Measurements from ENCODE around the gene SQSTM1.
"Not testable (repeated sequence)": the region's sequence is repeated elsewhere in the genome, so short reads cannot be mapped to it uniquely, and the experiment has no call there.

SQSTM1 gene

GRCh38 chr5:179863449-179864085 is 42.9 kb downstream of the SQSTM1 start:
- no peaks in the 10 kb centered on the region for H3K9me3 Mint-ChIP-seq
- peaks cover 8% of the 10 kb centered on the region for H3K4me1 Mint-ChIP-seq
- H3K36me3 Mint-ChIP-seq (ENCODE audit: low read depth), result peaks cover 14% of the 10 kb centered on the region
- ATAC-seq (no peak), DNase-seq (no peak)
- no peak overlapping the region for H3K4me3 Mint-ChIP-seq
- no peak overlapping the region for H3K27ac Mint-ChIP-seq
- H3K27me3 Mint-ChIP-seq, result no peaks in the 10 kb centered on the region

- Mint-ChIP-seq H3K4me1 (peaks cover 2% of the 10 kb centered on the region), H3K4me3 (no peak overlapping the region), H3K27me3 (no peaks in the 10 kb centered on the region), H3K9me3 (no peaks in the 10 kb centered on the region), H3K36me3 (ENCODE audit: low read depth) (peaks cover 14% of the 10 kb centered on the region), H3K27ac (no peak overlapping the region)
- DNase-seq, result no peak
- ATAC-seq, result no peak
These were observed 44.0 kb downstream of the SQSTM1 start for GRCh38 chr5:179864686-179865085.

- Mint-ChIP-seq H3K9me3 (no peaks in the 10 kb centered on the region), H3K27me3 (no peaks in the 10 kb centered on the region), H3K27ac (no peak overlapping the region), H3K36me3 (ENCODE audit: low read depth) (peaks cover 15% of the 10 kb centered on the region), H3K4me3 (no peak overlapping the region), H3K4me1 (no peaks in the 10 kb centered on the region)
- DNase-seq (no peak), ATAC-seq (no peak)
These were observed 45.0 kb downstream of the SQSTM1 start for GRCh38 chr5:179865491-179866240.

GRCh38 chr5:179866241-179867078 is 45.8 kb downstream of the SQSTM1 start:
- Mint-ChIP-seq H3K4me1 (no peaks in the 10 kb centered on the region), H3K9me3 (no peaks in the 10 kb centered on the region), H3K27me3 (no peaks in the 10 kb centered on the region), H3K4me3 (no peak overlapping the region), H3K36me3 (ENCODE audit: low read depth) (peaks cover 22% of the 10 kb centered on the region), H3K27ac (no peak overlapping the region)
- DNase-seq, result peak; percentile 26
- peak; percentile 45 for ATAC-seq

GRCh38 chr5:179867079-179867465 is 46.4 kb downstream of the SQSTM1 start:
- H3K4me3 Mint-ChIP-seq, result no peak overlapping the region
- no peaks in the 10 kb centered on the region for H3K9me3 Mint-ChIP-seq
- no peak for ATAC-seq
- H3K36me3 Mint-ChIP-seq (ENCODE audit: low read depth), result peaks cover 20% of the 10 kb centered on the region
- no peak for DNase-seq
- H3K4me1 Mint-ChIP-seq, result no peaks in the 10 kb centered on the region
- H3K27ac Mint-ChIP-seq, result no peak overlapping the region
- H3K27me3 Mint-ChIP-seq, result no peaks in the 10 kb centered on the region

- Mint-ChIP-seq H3K36me3 (ENCODE audit: low read depth) (peaks cover 18% of the 10 kb centered on the region), H3K27me3 (no peaks in the 10 kb centered on the region), H3K4me3 (no peak overlapping the region), H3K27ac (no peak overlapping the region), H3K4me1 (no peaks in the 10 kb centered on the region), H3K9me3 (no peaks in the 10 kb centered on the region)
- DNase-seq (no peak), ATAC-seq (no peak)
These were observed 46.8 kb downstream of the SQSTM1 start for GRCh38 chr5:179867476-179867875.

- DNase-seq, result no peak
- Mint-ChIP-seq H3K27me3 (no peaks in the 10 kb centered on the region), H3K9me3 (no peaks in the 10 kb centered on the region), H3K4me1 (no peaks in the 10 kb centered on the region), H3K36me3 (ENCODE audit: low read depth) (peaks cover 13% of the 10 kb centered on the region), H3K4me3 (no peak overlapping the region), H3K27ac (peak overlapping the region; percentile 62)
- ATAC-seq, result no peak
These were observed 47.8 kb downstream of the SQSTM1 start for GRCh38 chr5:179868541-179868940.

- ATAC-seq, result no peak
- Mint-ChIP-seq H3K4me3 (no peak overlapping the region), H3K36me3 (ENCODE audit: low read depth) (peaks cover 13% of the 10 kb centered on the region), H3K9me3 (no peaks in the 10 kb centered on the region), H3K4me1 (no peaks in the 10 kb centered on the region), H3K27me3 (no peaks in the 10 kb centered on the region), H3K27ac (no peak overlapping the region)
- DNase-seq, result no peak
These were observed 48.4 kb downstream of the SQSTM1 start for GRCh38 chr5:179869101-179869500.

- H3K4me3 Mint-ChIP-seq, result no peak overlapping the region
These were observed 49.1 kb downstream of the SQSTM1 start for GRCh38 chr5:179869641-179870402.

GRCh38 chr5:179870403-179870903 is 49.7 kb downstream of the SQSTM1 start:
- no peaks in the 10 kb centered on the region for H3K9me3 Mint-ChIP-seq
- no peaks in the 10 kb centered on the region for H3K4me1 Mint-ChIP-seq
- H3K4me3 Mint-ChIP-seq, result no peak overlapping the region
- H3K36me3 Mint-ChIP-seq (ENCODE audit: low read depth), result peaks cover 13% of the 10 kb centered on the region
- H3K27ac Mint-ChIP-seq, result no peak overlapping the region
- DNase-seq (no peak), ATAC-seq (no peak)
- no peaks in the 10 kb centered on the region for H3K27me3 Mint-ChIP-seq

More at GRCh38 chr5:179869641-179870402, 49.1 kb downstream of the SQSTM1 start:
- Mint-ChIP-seq H3K27me3 (no peaks in the 10 kb centered on the region), H3K36me3 (ENCODE audit: low read depth) (peaks cover 13% of the 10 kb centered on the region), H3K9me3 (no peaks in the 10 kb centered on the region), H3K27ac (no peak overlapping the region), H3K4me1 (no peaks in the 10 kb centered on the region)
- no peak for ATAC-seq
- DNase-seq, result no peak

- DNase-seq (no peak), ATAC-seq (no peak)
- H3K4me1 Mint-ChIP-seq, result no peaks in the 10 kb centered on the region
- H3K9me3 Mint-ChIP-seq, result no peaks in the 10 kb centered on the region
- no peak overlapping the region for H3K4me3 Mint-ChIP-seq
- peaks cover 14% of the 10 kb centered on the region for H3K36me3 Mint-ChIP-seq (ENCODE audit: low read depth)
- no peaks in the 10 kb centered on the region for H3K27me3 Mint-ChIP-seq
- no peak overlapping the region for H3K27ac Mint-ChIP-seq
These were observed 50.2 kb downstream of the SQSTM1 start for GRCh38 chr5:179870952-179871351.

- not testable (repeated sequence) for H3K27me3 Mint-ChIP-seq, H3K27ac Mint-ChIP-seq, H3K9me3 Mint-ChIP-seq, H3K4me1 Mint-ChIP-seq, DNase-seq, ATAC-seq, H3K4me3 Mint-ChIP-seq
- peaks cover 14% of the 10 kb centered on the region for H3K36me3 Mint-ChIP-seq (ENCODE audit: low read depth)
These were observed 50.8 kb downstream of the SQSTM1 start for GRCh38 chr5:179871533-179871932.

GRCh38 chr5:179872055-179872827 is 51.5 kb downstream of the SQSTM1 start:
- no peak overlapping the region for H3K4me3 Mint-ChIP-seq
- H3K9me3 Mint-ChIP-seq, result no peaks in the 10 kb centered on the region
- H3K36me3 Mint-ChIP-seq (ENCODE audit: low read depth), result peaks cover 14% of the 10 kb centered on the region
- no peaks in the 10 kb centered on the region for H3K4me1 Mint-ChIP-seq
- ATAC-seq, result no peak
- no peaks in the 10 kb centered on the region for H3K27me3 Mint-ChIP-seq
- DNase-seq, result no peak
- no peak overlapping the region for H3K27ac Mint-ChIP-seq
